Kidney tubule cell (primary cell): ENCODE data around the gene FAIM2.
A peak's percentile ranks its signal among the peaks of the same experiment; 100 is the strongest.

Experiments
- DNase-seq: peaks from one replicate; pipeline ENCODE4 v3.0.0-alpha.2; 2018; ENCODE audit warnings: low spot score

The FAIM2 gene

GRCh38 chr12:49939307-49939706, 35.6 kb upstream of the FAIM2 start:
- DNase-seq = no peak

GRCh38 chr12:49937639-49938300, 34.1 kb upstream of the FAIM2 start:
- DNase-seq = no peak

GRCh38 chr12:49936925-49937324, 33.2 kb upstream of the FAIM2 start:
- no peak for DNase-seq

- DNase-seq = no peak
Measured at GRCh38 chr12:49934505-49934904, 30.8 kb upstream of the FAIM2 start.

- DNase-seq = no peak
Measured at GRCh38 chr12:49933796-49934195, 30.1 kb upstream of the FAIM2 start.

- no peak for DNase-seq
Measured at GRCh38 chr12:49932533-49933130, 28.9 kb upstream of the FAIM2 start.

GRCh38 chr12:49932023-49932422, 28.3 kb upstream of the FAIM2 start:
- DNase-seq = no peak

- DNase-seq = peak; percentile 56
Measured at GRCh38 chr12:49930515-49931288, 27.0 kb upstream of the FAIM2 start.

GRCh38 chr12:49929581-49929980, 25.9 kb upstream of the FAIM2 start:
- no peak for DNase-seq

- DNase-seq = no peak
Measured at GRCh38 chr12:49928471-49928870, 24.8 kb upstream of the FAIM2 start.

GRCh38 chr12:49925433-49926204, 21.9 kb upstream of the FAIM2 start:
- DNase-seq = no peak

- no peak for DNase-seq
Measured at GRCh38 chr12:49924628-49925246, 21.0 kb upstream of the FAIM2 start.

- no peak for DNase-seq
Measured at GRCh38 chr12:49923880-49924556, 20.3 kb upstream of the FAIM2 start.

GRCh38 chr12:49923035-49923644, 19.4 kb upstream of the FAIM2 start:
- DNase-seq = no peak

GRCh38 chr12:49922349-49923034, 18.8 kb upstream of the FAIM2 start:
- no peak for DNase-seq

- DNase-seq = no peak
Measured at GRCh38 chr12:49921936-49922335, 18.2 kb upstream of the FAIM2 start.

GRCh38 chr12:49921299-49921698, 17.6 kb upstream of the FAIM2 start:
- no peak for DNase-seq

- no peak for DNase-seq
Measured at GRCh38 chr12:49920915-49921286, 17.2 kb upstream of the FAIM2 start.

- DNase-seq = no peak
Measured at GRCh38 chr12:49920241-49920914, 16.7 kb upstream of the FAIM2 start.

GRCh38 chr12:49917788-49918173, 14.1 kb upstream of the FAIM2 start:
- DNase-seq = no peak
